ENCODE measurements around the gene CCL26. TPM values are rescaled to one million over a fixed set of nuclear protein-coding genes. Genes with fewer than 3 reads are reported as not detected.
"Not testable (repeated sequence)": the region's sequence is repeated elsewhere in the genome, so short reads cannot be mapped to it uniquely, and the experiment has no call there.

The CCL26 gene
- total and polyA plus RNA-seq, 10 of the 15 experiments (the other 5 are each of a cell fraction or from before 2014, with no cell fraction given), result not detected

DNA sequence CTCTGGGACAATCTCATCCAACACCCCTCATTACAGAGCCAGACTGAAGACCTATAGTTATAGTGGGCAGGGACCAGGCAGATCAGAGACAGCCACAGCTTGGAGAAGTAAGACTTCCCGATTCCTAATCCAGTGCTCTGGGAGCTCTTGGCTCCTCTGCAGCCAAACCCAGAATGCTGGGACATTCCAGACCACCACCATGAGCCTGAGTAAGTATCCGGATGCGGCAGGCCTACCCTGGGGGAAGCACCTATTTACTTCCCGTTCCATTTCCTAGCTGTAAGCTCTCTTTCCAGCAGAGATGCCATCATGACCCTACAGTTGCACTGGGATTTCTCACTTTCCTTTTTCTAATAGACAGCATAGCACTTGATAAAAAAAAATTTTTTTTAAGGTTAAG lies 49.6 kb downstream of the CCL26 start (continued):
- TF ChIP-seq, protein P1, sequence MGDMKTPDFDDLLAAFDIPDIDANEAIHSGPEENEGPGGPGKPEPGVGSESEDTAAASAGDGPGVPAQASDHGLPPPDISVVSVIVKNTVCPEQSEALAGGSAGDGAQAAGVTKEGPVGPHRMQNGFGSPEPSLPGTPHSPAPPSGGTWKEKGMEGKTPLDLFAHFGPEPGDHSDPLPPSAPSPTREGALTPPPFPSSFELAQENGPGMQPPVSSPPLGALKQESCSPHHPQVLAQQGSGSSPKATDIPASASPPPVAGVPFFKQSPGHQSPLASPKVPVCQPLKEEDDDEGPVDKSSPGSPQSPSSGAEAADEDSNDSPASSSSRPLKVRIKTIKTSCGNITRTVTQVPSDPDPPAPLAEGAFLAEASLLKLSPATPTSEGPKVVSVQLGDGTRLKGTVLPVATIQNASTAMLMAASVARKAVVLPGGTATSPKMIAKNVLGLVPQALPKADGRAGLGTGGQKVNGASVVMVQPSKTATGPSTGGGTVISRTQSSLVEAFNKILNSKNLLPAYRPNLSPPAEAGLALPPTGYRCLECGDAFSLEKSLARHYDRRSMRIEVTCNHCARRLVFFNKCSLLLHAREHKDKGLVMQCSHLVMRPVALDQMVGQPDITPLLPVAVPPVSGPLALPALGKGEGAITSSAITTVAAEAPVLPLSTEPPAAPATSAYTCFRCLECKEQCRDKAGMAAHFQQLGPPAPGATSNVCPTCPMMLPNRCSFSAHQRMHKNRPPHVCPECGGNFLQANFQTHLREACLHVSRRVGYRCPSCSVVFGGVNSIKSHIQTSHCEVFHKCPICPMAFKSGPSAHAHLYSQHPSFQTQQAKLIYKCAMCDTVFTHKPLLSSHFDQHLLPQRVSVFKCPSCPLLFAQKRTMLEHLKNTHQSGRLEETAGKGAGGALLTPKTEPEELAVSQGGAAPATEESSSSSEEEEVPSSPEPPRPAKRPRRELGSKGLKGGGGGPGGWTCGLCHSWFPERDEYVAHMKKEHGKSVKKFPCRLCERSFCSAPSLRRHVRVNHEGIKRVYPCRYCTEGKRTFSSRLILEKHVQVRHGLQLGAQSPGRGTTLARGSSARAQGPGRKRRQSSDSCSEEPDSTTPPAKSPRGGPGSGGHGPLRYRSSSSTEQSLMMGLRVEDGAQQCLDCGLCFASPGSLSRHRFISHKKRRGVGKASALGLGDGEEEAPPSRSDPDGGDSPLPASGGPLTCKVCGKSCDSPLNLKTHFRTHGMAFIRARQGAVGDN (IDR thresholded peaks at IDR 0.05), result no peak
- TF ChIP-seq BACH1 (IDR thresholded peaks at IDR 0.05; ENCODE audit: borderline replicate concordance) (no peak), FOXK2 (IDR thresholded peaks at IDR 0.05) (no peak), RAD21 (IDR thresholded peaks at IDR 0.05; ENCODE audit: insufficient read depth, low read depth, low read length) (no peak), MYB (IDR thresholded peaks at IDR 0.05; ENCODE audit: borderline replicate concordance, low read depth, low read length) (no peak), MTA2 (IDR thresholded peaks at IDR 0.05; ENCODE audit: low read depth) (no peak)
- TF ChIP-seq, protein P2, sequence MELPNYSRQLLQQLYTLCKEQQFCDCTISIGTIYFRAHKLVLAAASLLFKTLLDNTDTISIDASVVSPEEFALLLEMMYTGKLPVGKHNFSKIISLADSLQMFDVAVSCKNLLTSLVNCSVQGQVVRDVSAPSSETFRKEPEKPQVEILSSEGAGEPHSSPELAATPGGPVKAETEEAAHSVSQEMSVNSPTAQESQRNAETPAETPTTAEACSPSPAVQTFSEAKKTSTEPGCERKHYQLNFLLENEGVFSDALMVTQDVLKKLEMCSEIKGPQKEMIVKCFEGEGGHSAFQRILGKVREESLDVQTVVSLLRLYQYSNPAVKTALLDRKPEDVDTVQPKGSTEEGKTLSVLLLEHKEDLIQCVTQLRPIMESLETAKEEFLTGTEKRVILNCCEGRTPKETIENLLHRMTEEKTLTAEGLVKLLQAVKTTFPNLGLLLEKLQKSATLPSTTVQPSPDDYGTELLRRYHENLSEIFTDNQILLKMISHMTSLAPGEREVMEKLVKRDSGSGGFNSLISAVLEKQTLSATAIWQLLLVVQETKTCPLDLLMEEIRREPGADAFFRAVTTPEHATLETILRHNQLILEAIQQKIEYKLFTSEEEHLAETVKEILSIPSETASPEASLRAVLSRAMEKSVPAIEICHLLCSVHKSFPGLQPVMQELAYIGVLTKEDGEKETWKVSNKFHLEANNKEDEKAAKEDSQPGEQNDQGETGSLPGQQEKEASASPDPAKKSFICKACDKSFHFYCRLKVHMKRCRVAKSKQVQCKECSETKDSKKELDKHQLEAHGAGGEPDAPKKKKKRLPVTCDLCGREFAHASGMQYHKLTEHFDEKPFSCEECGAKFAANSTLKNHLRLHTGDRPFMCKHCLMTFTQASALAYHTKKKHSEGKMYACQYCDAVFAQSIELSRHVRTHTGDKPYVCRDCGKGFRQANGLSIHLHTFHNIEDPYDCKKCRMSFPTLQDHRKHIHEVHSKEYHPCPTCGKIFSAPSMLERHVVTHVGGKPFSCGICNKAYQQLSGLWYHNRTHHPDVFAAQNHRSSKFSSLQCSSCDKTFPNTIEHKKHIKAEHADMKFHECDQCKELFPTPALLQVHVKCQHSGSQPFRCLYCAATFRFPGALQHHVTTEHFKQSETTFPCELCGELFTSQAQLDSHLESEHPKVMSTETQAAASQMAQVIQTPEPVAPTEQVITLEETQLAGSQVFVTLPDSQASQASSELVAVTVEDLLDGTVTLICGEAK (IDR thresholded peaks at IDR 0.05; ENCODE audit: borderline replicate concordance), result no peak
- TF ChIP-seq, protein P3, sequence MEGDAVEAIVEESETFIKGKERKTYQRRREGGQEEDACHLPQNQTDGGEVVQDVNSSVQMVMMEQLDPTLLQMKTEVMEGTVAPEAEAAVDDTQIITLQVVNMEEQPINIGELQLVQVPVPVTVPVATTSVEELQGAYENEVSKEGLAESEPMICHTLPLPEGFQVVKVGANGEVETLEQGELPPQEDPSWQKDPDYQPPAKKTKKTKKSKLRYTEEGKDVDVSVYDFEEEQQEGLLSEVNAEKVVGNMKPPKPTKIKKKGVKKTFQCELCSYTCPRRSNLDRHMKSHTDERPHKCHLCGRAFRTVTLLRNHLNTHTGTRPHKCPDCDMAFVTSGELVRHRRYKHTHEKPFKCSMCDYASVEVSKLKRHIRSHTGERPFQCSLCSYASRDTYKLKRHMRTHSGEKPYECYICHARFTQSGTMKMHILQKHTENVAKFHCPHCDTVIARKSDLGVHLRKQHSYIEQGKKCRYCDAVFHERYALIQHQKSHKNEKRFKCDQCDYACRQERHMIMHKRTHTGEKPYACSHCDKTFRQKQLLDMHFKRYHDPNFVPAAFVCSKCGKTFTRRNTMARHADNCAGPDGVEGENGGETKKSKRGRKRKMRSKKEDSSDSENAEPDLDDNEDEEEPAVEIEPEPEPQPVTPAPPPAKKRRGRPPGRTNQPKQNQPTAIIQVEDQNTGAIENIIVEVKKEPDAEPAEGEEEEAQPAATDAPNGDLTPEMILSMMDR (IDR thresholded peaks at IDR 0.05 in 2 of 3, conservative IDR thresholded peaks at IDR 0.05 in 1 of 3; ENCODE audit: control insufficient read depth in 2 of 3, extremely low read depth in 1 of 3, insufficient read depth in 1 of 3, low read depth in 3 of 3, low read length in 3 of 3), result no peak
- TF ChIP-seq, protein P4, sequence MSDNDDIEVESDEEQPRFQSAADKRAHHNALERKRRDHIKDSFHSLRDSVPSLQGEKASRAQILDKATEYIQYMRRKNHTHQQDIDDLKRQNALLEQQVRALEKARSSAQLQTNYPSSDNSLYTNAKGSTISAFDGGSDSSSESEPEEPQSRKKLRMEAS (IDR thresholded peaks at IDR 0.05; ENCODE audit: low read depth, low read length), result no peak

DNA sequence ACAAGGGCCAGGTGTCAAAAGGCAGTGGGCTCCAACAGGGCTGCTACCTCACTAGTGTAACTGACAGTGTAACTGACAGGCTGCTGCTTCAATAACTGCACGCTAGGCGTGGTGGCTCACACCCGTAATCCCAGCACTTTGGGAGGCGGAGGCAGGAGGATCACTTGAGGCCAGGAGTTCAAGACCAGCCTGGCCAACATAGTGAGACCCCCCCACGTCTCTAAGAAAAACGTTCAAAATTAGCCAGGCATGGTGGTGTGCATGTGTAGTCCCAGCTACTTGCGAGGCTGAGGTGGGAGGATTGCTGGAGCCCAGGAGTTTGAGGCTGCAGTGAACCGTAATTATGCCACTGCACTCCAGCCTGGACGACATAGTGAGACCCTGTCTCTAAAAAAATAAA lies 50.1 kb downstream of the CCL26 start:
- H2AFZ ChIP-seq (ENCODE audit: control insufficient read depth, low read depth, low read length); H3K79me2 ChIP-seq (ENCODE audit: control insufficient read depth, insufficient read depth, low read length); ATAC-seq; FAIRE-seq; RAD21 ChIA-PET (ENCODE audit: unreplicated experiment); H3K27ac ChIP-seq (ENCODE audit: control insufficient read depth, insufficient read depth); H3K4me2 ChIP-seq (ENCODE audit: control insufficient read depth, insufficient read depth); POLR2A ChIA-PET; H3K27me3 ChIP-seq (replicated peaks in 1 of 2; ENCODE audit: control insufficient read depth in 2 of 2, insufficient read depth in 2 of 2, low read length in 1 of 2); H4K20me1 ChIP-seq (ENCODE audit: control insufficient read depth, insufficient read depth); BruUV-seq (replicated peaks); intact Hi-C loops (cut with micrococcal nuclease; ENCODE audit: unreplicated experiment); H3K9ac ChIP-seq (ENCODE audit: control insufficient read depth, insufficient read depth, low read length); DNase-seq (ENCODE audit: low read depth, low spot score); H3K9me3 ChIP-seq (replicated peaks; ENCODE audit: control insufficient read depth, insufficient read depth, low read length); H3K36me3 ChIP-seq (ENCODE audit: control insufficient read depth in 2 of 2, insufficient read depth in 2 of 2, low read length in 1 of 2); in situ Hi-C loops (cut with MboI); CTCF ChIA-PET; H3K4me3 ChIP-seq: not testable (repeated sequence)
- peaks cover 12% of the 10 kb centered on the region for H3K4me1 ChIP-seq (ENCODE audit: control insufficient read depth, insufficient read depth, low read length)
- 61% methylated on average over 9 of the region's 9 CpGs for WGBS (ENCODE audit: insufficient coverage, insufficient replicate concordance, low lambda C conversion rate, missing lambda C conversion rate)
- SMC1A ChIA-PET (ENCODE audit: uncharacterized antibody, unreplicated experiment), result interaction anchor here (1.1 kb wide), 1 partner anchor 18 kb away, joined by 4 read pairs; no protein-coding TSS in a partner anchor

Measured in GM12878 (cell line).